ENCODE results near the gene ADCY9. TPM values are rescaled to one million over a fixed set of nuclear protein-coding genes. Genes with fewer than 3 reads are reported as not detected.

The ADCY9 gene
- total and polyA plus RNA-seq, 2 experiments from 2014 or later, result 7.1 to 28.4 TPM

- no peak overlapping the region for H3K4me3 ChIP-seq
- peak in 1 of 2 donors; percentile 73 for DNase-seq (ENCODE audit: low read depth in 1 of 2, low spot score in 1 of 2)
- H3K27ac ChIP-seq, result no peak overlapping the region
- no peaks in the 10 kb centered on the region for H3K4me1 ChIP-seq (ENCODE audit: low read depth)
- H3K36me3 ChIP-seq, result no peaks in the 10 kb centered on the region
- H3K9me3 ChIP-seq (ENCODE audit: low read depth), result no peaks in the 10 kb centered on the region
- H3K27me3 ChIP-seq, result no peaks in the 10 kb centered on the region
- TF ChIP-seq CTCF (IDR thresholded peaks at IDR 0.05; ENCODE audit: low read depth, low read length), result peak; percentile 9
Measured at GRCh38 chr16:3998793-3999478, 117.3 kb downstream of the ADCY9 start.

GRCh38 chr16:3997231-3997841 is 118.9 kb downstream of the ADCY9 start:
- no peak for DNase-seq (ENCODE audit: low read depth in 1 of 2, low spot score in 1 of 2)
- H3K4me1 ChIP-seq (ENCODE audit: low read depth), result no peaks in the 10 kb centered on the region
- no peaks in the 10 kb centered on the region for H3K27me3 ChIP-seq
- H3K27ac ChIP-seq, result no peak overlapping the region
- no peaks in the 10 kb centered on the region for H3K36me3 ChIP-seq
- H3K9me3 ChIP-seq (ENCODE audit: low read depth), result no peaks in the 10 kb centered on the region
- no peak for TF ChIP-seq CTCF (IDR thresholded peaks at IDR 0.05; ENCODE audit: low read depth, low read length)
- no peak overlapping the region for H3K4me3 ChIP-seq

- DNase-seq (ENCODE audit: low read depth in 1 of 2, low spot score in 1 of 2), result no peak
- Histone ChIP-seq H3K36me3 (no peaks in the 10 kb centered on the region), H3K4me1 (ENCODE audit: low read depth) (no peaks in the 10 kb centered on the region), H3K4me3 (no peak overlapping the region), H3K9me3 (ENCODE audit: low read depth) (no peaks in the 10 kb centered on the region), H3K27me3 (no peaks in the 10 kb centered on the region), H3K27ac (no peak overlapping the region)
- TF ChIP-seq CTCF (IDR thresholded peaks at IDR 0.05; ENCODE audit: low read depth, low read length), result no peak
Measured at GRCh38 chr16:3995001-3995400, 121.2 kb downstream of the ADCY9 start.

- no peaks in the 10 kb centered on the region for H3K9me3 ChIP-seq (ENCODE audit: low read depth)
- no peaks in the 10 kb centered on the region for H3K27me3 ChIP-seq
- H3K4me3 ChIP-seq, result no peak overlapping the region
- no peaks in the 10 kb centered on the region for H3K36me3 ChIP-seq
- no peaks in the 10 kb centered on the region for H3K4me1 ChIP-seq (ENCODE audit: low read depth)
- no peak for DNase-seq (ENCODE audit: low read depth in 1 of 2, low spot score in 1 of 2)
- TF ChIP-seq CTCF (IDR thresholded peaks at IDR 0.05; ENCODE audit: low read depth, low read length), result no peak
- no peak overlapping the region for H3K27ac ChIP-seq
Measured at GRCh38 chr16:3993052-3993785, 123.0 kb downstream of the ADCY9 start.

- no peaks in the 10 kb centered on the region for H3K36me3 ChIP-seq
- TF ChIP-seq CTCF (IDR thresholded peaks at IDR 0.05; ENCODE audit: low read depth, low read length), result no peak
- no peaks in the 10 kb centered on the region for H3K9me3 ChIP-seq (ENCODE audit: low read depth)
- no peaks in the 10 kb centered on the region for H3K4me1 ChIP-seq (ENCODE audit: low read depth)
- no peak overlapping the region for H3K27ac ChIP-seq
- H3K4me3 ChIP-seq, result no peak overlapping the region
- DNase-seq (ENCODE audit: low read depth in 1 of 2, low spot score in 1 of 2), result no peak
- no peaks in the 10 kb centered on the region for H3K27me3 ChIP-seq
Measured at GRCh38 chr16:3992297-3993051, 123.8 kb downstream of the ADCY9 start.
